Activated CD4-positive, alpha-beta T cell treated with anti-CD3 and anti-CD28 coated beads, Interleukin-2, Interleukin-4, amounts not matched to agents 100 ng/mL and 50 ng/mL, durations not matched to agents 16 hours and 8 hours (primary cell): ENCODE measurements around the gene SLC1A4.

Experiments used
- DNase-seq: peaks from one replicate; pipeline ENCODE4 v3.0.0-alpha.2; 2020; ENCODE audit warnings: low spot score

SLC1A4 gene

DNA sequence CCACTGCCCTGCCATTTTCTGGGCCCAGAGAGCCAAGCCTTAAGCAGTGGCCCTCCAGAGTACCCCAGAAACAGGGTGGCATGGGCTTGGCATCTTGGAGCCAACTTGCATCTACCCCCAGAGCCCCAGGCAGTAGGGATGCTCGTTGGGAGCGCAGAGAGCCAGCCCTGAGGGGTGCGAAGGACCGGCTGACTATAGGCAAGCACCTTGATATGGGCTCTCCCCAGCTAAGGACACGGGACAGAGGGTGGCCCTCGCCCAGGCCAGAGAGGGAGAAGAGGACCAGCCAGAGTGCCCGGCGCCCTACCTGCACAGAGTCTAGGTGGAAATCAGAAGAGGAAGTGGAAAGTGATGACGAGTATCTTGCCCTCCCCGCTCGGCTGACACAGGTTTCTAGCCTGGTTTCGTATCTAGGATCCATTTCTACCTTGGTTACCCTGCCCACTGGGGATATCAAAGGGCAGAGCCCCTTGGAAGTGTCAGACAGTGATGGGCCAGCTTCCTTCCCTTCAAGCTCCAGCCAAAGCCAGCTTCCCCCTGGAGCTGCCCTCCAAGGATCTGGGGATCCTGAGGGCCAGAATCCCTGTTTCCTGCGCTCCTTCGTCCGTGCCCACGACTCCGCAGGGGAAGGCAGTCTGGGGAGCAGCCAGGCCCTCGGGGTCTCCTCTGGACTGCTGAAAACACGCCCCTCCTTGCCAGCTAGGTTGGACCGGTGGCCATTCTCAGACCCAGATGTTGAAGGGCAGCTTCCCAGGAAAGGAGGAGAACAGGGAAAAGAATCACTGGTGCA is 83.2 kb downstream of the SLC1A4 start:
- DNase-seq: no peak
